HG03439 (cell line): Measurements from ENCODE around the gene CIAO3.

ENCODE experiments used
- ATAC-seq: cut with Tn5 transposase; IDR thresholded peaks from one replicate; pipeline ENCODE4 v1.9.1; 2021; ENCODE audit warnings: mild to moderate bottlenecking, moderate library complexity; ENCODE audit not compliant: unreplicated experiment

The CIAO3 gene

GRCh38 chr16:736936-737481 lies 3.8 kb downstream of the CIAO3 start:
- no peak for ATAC-seq

DNA sequence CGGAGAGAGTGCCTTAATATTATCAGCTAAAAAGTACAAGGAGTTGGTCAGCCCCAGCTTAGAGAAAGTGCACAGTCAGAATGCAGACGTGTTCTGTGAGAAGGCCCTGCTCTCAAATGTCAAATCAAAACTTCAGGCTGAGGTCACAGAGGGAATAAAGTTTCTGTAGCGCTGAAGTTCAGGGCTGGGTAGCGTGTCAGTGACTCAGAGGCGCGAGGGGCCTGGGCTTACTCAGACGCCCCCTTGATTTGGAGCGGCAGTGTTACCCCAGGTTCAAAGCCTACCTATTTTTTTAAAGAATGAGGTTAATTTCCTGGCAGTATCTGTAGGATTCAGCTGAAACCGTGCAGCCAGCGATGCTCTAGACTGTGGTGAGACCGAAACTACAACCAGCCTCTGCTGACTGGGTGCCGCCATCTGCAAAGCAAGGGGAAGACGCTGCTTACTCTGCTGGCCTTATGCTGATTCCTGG lies 4.8 kb downstream of the CIAO3 start:
- ATAC-seq = peak; percentile 37

GRCh38 chr16:734981-735881 lies 5.6 kb downstream of the CIAO3 start:
- no peak for ATAC-seq

DNA sequence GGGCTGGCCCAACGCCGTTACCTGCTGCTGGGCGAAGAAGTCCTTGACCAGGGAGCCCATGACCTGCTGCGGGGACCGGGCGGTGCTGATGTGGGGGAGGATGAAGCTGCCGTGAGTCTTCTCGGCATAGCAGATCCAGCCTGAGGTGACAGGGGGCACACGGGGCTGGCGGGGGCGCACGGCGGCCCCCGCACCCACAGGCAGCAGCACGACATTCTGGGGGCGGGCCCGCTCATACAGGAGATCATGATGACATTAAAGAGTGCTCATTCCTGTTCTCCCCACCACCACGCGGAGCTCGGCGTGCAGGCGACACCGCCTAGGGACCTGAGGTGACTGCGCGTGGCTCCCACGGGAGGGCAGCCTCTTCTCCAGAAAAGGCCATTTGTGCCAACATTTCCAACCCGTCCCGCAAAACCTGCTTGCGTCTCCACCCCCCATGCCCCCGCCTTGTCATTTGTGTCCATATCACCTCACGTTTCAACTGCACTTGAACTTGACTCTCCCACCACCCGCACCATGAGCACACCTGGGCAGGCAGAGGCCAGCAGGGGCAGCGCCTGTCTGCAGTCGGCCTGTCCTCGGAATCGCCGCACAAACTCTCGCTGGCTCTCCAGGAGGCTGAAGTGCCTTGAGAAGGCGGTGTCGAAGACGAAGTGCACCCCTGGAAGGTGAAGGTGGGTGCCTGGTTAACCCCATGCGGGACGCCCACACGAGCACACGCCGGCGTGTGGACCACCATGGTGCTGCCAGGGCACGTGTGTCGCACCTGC lies 6.4 kb downstream of the CIAO3 start:
- ATAC-seq = no peak

- ATAC-seq = no peak
Measured at GRCh38 chr16:733382-734207, 7.2 kb downstream of the CIAO3 start.

DNA sequence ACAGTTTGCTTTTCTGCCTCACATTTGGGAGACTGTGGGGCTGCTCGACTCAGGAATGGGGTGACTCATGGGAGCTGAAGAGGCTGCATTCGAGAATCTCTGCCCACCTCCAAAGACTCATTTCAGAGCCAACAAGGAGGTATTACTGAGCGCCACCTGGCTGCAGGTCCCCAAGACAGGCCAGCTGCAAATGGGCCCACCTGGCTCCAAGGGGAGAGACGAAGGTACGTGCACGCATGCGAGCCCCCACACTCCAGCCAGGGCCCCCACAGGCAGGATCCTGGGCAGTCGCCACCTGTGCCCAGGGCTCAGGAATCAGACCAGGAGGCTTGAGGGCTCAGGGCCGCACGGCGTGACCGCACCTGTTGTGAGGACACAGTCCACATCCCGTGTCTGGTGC lies 7.9 kb downstream of the CIAO3 start:
- no peak for ATAC-seq

- ATAC-seq = no peak
Measured at GRCh38 chr16:732332-732731, 8.5 kb downstream of the CIAO3 start.

DNA sequence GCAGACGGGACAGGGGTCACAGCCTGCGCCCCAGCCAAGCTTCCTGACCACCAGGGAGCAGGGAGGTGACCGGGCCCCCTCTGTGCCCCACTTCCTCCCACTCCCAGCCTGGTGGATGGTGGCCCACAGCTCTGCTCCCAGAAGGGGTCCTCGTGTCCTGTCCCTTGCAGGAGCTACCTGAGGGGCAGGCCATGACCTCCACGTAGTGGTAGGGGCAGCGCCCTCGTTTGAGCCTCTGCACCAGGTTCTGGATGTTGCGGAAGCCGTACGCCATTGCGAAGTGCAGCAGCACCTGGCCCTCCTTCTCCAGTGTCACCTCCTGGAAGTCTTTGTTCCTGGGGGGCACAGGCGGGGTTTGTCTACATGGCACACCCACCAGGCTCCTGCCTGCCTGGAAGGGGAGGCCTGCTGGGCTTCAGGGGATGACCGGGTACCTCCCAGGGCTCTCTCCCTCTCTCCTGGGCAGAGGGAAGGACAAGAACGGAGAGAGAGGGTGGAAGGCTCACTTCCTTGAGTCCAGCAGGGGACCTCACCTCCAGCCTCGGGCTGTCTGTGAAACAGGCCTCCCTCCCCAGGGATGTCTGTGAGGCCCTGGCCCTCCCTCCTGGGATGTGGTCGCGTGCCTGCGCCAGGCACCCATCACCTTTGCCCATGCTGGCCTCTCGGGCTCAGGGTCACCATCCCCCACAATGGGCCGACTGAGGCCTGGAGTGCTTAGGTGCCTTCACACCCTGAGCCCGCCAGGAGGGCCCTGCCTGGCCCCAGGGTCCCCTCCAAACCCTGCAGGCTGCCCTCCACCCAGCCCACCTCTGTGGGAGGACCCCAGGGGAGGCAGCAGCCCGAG lies 9.9 kb downstream of the CIAO3 start:
- ATAC-seq = no peak

GRCh38 chr16:729768-730665 lies 10.8 kb downstream of the CIAO3 start:
- no peak for ATAC-seq

DNA sequence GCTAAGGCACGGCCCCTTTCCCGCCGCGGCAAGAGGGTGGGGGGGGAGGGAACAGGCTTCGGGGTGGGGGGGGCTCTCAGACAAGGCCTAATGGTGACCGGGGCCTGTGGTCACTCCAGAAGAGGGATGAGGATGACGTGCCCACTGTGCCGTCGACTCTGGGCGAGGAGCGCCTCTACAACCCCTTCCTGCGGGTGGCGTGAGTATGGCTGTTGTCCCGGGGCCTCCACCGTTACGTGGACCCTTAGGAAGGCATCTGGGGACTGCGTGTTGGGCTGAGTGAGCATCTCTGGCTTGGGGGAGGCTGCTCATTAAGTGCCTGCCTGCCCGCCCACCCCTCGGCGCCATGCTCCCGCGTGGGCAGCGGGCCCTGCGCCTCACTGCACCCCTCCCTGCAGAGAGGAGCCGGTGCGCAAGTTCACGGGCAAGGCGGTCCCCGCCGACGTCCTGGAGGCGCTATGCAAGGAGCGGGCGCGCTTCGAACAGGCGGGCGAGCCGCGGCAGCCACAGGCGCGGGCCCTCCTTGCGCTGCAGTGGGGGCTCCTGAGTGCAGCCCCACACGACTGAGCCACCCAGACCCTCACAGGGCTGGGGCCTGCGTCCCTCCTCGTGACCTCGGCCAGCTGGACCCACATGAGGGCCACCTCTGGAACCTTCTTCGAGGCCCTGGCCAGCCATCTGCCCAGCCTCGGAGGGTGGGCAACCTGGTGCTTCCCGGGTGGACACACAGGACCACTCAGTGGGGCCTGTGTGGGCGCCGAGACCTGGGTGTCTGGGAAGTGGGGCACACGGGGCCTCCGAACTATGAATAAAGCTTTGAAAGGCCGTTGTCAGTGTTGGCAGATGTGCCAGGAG lies 11.7 kb downstream of the CIAO3 start:
- no peak for ATAC-seq

DNA sequence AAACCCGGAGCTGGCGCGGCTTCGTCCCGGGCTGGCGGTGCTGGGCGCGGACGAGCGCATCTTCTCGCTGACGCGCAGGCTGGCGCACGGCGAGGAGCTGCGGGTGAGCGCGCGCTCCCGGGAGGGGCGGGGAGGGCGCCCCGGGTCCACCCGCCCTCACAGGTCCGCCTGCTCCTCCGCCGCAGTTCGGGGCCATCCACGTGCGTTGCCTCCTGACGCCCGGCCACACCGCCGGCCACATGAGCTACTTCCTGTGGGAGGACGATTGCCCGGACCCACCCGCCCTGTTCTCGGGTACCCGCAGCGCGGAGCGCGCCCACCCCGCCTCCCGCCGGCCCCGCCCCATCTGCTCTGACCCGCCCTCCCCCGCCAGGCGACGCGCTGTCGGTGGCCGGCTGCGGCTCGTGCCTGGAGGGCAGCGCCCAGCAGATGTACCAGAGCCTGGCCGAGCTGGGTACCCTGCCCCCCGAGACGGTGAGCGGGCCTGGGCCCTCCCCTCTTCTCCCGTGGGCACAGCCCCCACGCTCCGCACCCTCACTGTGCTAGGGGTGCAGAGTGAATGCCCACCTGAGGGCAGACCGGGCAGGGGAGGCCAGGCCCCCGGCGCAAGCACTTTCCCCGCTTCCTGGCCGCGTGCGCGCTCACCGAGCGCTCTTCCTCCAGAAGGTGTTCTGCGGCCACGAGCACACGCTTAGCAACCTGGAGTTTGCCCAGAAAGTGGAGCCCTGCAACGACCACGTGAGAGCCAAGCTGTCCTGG lies 12.5 kb downstream of the CIAO3 start:
- ATAC-seq = no peak

GRCh38 chr16:727291-727977 lies 13.4 kb downstream of the CIAO3 start:
- ATAC-seq = no peak

GRCh38 chr16:726438-727290 lies 14.1 kb downstream of the CIAO3 start, which contains the start of the genes CCDC78 and HAGHL:
Gene CCDC78, minus strand, starts transcription at chr16:726443. Its CDS starts 76 bp downstream, at chr16:726367.
Gene HAGHL, plus strand, starts transcription at chr16:727106. Its CDS starts 404 bp downstream, at chr16:727510.
- no peak for ATAC-seq

DNA sequence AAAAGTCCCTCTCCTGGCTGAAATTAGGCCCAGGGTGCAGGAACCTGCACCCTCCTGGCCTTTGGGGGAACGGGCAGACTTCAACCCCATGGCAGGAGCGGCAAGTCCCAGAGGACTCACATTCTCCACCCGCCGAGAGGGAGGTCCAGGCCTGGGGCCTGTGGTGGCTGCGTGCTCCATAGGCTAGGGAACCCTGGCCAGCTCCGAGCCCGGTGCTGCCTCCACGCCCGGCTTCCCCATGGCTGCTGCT lies 14.7 kb downstream of the CIAO3 start:
- ATAC-seq = no peak

DNA sequence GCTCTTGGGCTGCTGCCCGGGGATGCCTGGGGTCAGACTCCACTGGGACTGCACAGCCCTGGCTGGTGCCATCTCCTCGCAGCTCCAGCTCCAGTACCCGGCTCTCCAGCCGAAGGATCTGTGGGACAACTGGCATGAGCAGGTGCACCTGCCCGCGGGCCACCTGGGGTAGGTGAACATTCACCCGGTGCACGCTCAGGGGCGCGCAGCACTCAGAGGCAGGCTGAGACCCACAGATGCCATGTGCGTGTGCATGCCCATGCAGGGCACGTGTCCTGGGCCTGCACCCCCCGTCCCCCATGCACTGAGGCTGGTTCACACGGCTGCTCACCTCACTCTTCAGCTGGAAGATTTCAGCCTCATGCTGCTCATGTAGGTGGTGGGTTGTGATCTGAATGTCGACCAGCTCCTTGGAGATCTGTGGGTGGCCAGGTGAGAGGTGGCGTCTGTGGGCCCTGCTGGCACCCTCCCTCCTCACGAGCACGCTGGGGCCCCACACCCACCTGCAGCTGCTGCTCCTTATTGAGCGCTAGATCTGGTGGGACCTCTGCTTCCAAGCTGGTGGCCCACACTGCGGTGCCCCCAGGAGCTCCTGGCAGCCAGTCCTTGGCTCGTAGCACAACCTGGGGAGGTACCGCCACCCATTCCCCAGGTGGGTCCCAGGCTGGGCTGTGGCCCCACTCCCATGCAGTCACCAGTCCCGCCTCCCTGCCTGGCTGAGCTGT lies 15.2 kb downstream of the CIAO3 start:
- ATAC-seq = no peak
